ENCODE results near the gene CYB561A3. TPM values are rescaled to one million over a fixed set of nuclear protein-coding genes. Genes with fewer than 3 reads are reported as not detected.

The CYB561A3 gene
- total and polyA plus RNA-seq, 2 experiments from 2014 or later: 9.8 to 30.8 TPM

DNA sequence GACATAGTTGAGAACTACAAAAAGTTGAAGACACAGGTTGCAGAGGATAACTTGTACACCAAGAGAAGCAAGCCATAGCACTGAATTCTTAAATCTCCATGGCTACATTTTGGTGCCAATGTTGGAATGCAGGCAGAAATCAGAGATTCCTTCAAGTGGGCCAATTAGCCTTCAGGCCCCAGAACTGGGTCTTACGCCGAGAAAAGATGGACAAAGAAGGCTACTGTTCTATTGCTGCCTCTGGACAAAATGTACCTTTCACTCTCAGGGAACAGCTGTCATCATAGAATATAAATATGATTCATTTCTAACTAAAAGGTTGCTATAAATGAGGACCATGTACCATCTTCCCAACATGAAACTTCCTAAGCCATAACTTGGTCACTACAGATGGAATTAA is 44.4 kb upstream of the CYB561A3 start:
- no peaks in the 10 kb centered on the region for H3K27me3 Mint-ChIP-seq (ENCODE audit: insufficient read depth, low read depth, poor library complexity)
- H4K20me1 ChIP-seq (replicated peaks; ENCODE audit: insufficient read depth): peaks cover 41% of the 10 kb centered on the region
- H3K4me3 ChIP-seq: no peak overlapping the region
- H3K4me1 Mint-ChIP-seq: no peaks in the 10 kb centered on the region
- no peak for DNase-seq (ENCODE audit: low spot score)
- no peak overlapping the region for H2AFZ ChIP-seq
- H3K9me3 Mint-ChIP-seq: no peaks in the 10 kb centered on the region; the same call in 2 of the 3 replicates
- peaks cover 83% of the 10 kb centered on the region for H3K36me3 Mint-ChIP-seq (ENCODE audit: low read depth)
- H3K27me3 ChIP-seq (ENCODE audit: insufficient read depth): no peaks in the 10 kb centered on the region
- peaks cover 32% of the 10 kb centered on the region for H3F3A ChIP-seq (replicated peaks; ENCODE audit: low read depth)
- H3K9me2 ChIP-seq (ENCODE audit: insufficient read depth): no peaks in the 10 kb centered on the region
- no peak overlapping the region for H3K27ac Mint-ChIP-seq
- H3K36me3 ChIP-seq (ENCODE audit: insufficient read depth): peaks cover 68% of the 10 kb centered on the region
- no peak overlapping the region for H3K27ac ChIP-seq (ENCODE audit: low read depth)
- ATAC-seq: no peak
- no peak overlapping the region for H3K4me2 ChIP-seq
- no peaks in the 10 kb centered on the region for H3K79me2 ChIP-seq (replicated peaks; ENCODE audit: insufficient read depth)
- TF ChIP-seq, protein P1, sequence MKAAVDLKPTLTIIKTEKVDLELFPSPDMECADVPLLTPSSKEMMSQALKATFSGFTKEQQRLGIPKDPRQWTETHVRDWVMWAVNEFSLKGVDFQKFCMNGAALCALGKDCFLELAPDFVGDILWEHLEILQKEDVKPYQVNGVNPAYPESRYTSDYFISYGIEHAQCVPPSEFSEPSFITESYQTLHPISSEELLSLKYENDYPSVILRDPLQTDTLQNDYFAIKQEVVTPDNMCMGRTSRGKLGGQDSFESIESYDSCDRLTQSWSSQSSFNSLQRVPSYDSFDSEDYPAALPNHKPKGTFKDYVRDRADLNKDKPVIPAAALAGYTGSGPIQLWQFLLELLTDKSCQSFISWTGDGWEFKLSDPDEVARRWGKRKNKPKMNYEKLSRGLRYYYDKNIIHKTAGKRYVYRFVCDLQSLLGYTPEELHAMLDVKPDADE (IDR thresholded peaks at IDR 0.05): no peak
- TF ChIP-seq NANOG (IDR thresholded peaks at IDR 0.05; ENCODE audit: borderline replicate concordance) (no peak), JUNB (IDR thresholded peaks at IDR 0.05; ENCODE audit: unreplicated experiment) (no peak), EZH2 (IDR thresholded peaks at IDR 0.05; ENCODE audit: low read depth, unreplicated experiment) (no peak), ZNF331 (CRISPR knock-in tag; IDR thresholded peaks at IDR 0.05; ENCODE audit: low read depth) (no peak), CREB1 (CRISPR knock-in tag; IDR thresholded peaks at IDR 0.05; ENCODE audit: low read depth) (no peak), ZNF114 (CRISPR knock-in tag; IDR thresholded peaks at IDR 0.05) (no peak), POLR2AphosphoS5 (IDR thresholded peaks at IDR 0.05; ENCODE audit: low read depth) (no peak), STAT1 (IDR thresholded peaks at IDR 0.05; ENCODE audit: unreplicated experiment) (no peak), EZH2phosphoT487 (IDR thresholded peaks at IDR 0.05; ENCODE audit: unreplicated experiment) (no peak)
- TF ChIP-seq, protein P2, sequence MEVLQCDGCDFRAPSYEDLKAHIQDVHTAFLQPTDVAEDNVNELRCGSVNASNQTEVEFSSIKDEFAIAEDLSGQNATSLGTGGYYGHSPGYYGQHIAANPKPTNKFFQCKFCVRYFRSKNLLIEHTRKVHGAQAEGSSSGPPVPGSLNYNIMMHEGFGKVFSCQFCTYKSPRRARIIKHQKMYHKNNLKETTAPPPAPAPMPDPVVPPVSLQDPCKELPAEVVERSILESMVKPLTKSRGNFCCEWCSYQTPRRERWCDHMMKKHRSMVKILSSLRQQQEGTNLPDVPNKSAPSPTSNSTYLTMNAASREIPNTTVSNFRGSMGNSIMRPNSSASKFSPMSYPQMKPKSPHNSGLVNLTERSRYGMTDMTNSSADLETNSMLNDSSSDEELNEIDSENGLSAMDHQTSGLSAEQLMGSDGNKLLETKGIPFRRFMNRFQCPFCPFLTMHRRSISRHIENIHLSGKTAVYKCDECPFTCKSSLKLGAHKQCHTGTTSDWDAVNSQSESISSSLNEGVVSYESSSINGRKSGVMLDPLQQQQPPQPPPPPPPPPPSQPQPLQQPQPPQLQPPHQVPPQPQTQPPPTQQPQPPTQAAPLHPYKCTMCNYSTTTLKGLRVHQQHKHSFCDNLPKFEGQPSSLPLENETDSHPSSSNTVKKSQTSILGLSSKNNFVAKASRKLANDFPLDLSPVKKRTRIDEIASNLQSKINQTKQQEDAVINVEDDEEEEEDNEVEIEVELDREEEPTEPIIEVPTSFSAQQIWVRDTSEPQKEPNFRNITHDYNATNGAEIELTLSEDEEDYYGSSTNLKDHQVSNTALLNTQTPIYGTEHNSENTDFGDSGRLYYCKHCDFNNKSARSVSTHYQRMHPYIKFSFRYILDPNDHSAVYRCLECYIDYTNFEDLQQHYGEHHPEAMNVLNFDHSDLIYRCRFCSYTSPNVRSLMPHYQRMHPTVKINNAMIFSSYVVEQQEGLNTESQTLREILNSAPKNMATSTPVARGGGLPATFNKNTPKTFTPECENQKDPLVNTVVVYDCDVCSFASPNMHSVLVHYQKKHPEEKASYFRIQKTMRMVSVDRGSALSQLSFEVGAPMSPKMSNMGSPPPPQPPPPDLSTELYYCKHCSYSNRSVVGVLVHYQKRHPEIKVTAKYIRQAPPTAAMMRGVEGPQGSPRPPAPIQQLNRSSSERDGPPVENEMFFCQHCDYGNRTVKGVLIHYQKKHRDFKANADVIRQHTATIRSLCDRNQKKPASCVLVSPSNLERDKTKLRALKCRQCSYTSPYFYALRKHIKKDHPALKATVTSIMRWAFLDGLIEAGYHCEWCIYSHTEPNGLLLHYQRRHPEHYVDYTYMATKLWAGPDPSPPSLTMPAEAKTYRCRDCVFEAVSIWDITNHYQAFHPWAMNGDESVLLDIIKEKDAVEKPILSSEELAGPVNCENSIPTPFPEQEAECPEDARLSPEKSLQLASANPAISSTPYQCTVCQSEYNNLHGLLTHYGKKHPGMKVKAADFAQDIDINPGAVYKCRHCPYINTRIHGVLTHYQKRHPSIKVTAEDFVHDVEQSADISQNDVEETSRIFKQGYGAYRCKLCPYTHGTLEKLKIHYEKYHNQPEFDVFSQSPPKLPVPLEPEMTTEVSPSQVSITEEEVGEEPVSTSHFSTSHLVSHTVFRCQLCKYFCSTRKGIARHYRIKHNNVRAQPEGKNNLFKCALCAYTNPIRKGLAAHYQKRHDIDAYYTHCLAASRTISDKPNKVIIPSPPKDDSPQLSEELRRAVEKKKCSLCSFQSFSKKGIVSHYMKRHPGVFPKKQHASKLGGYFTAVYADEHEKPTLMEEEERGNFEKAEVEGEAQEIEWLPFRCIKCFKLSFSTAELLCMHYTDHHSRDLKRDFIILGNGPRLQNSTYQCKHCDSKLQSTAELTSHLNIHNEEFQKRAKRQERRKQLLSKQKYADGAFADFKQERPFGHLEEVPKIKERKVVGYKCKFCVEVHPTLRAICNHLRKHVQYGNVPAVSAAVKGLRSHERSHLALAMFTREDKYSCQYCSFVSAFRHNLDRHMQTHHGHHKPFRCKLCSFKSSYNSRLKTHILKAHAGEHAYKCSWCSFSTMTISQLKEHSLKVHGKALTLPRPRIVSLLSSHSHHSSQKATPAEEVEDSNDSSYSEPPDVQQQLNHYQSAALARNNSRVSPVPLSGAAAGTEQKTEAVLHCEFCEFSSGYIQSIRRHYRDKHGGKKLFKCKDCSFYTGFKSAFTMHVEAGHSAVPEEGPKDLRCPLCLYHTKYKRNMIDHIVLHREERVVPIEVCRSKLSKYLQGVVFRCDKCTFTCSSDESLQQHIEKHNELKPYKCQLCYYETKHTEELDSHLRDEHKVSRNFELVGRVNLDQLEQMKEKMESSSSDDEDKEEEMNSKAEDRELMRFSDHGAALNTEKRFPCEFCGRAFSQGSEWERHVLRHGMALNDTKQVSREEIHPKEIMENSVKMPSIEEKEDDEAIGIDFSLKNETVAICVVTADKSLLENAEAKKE (CRISPR knock-in tag; IDR thresholded peaks at IDR 0.05): no peak
- TF ChIP-seq, protein P3, sequence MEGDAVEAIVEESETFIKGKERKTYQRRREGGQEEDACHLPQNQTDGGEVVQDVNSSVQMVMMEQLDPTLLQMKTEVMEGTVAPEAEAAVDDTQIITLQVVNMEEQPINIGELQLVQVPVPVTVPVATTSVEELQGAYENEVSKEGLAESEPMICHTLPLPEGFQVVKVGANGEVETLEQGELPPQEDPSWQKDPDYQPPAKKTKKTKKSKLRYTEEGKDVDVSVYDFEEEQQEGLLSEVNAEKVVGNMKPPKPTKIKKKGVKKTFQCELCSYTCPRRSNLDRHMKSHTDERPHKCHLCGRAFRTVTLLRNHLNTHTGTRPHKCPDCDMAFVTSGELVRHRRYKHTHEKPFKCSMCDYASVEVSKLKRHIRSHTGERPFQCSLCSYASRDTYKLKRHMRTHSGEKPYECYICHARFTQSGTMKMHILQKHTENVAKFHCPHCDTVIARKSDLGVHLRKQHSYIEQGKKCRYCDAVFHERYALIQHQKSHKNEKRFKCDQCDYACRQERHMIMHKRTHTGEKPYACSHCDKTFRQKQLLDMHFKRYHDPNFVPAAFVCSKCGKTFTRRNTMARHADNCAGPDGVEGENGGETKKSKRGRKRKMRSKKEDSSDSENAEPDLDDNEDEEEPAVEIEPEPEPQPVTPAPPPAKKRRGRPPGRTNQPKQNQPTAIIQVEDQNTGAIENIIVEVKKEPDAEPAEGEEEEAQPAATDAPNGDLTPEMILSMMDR (conservative IDR thresholded peaks at IDR 0.05; ENCODE audit: low read depth in 2 of 2): no peak
- TF ChIP-seq, protein P4, sequence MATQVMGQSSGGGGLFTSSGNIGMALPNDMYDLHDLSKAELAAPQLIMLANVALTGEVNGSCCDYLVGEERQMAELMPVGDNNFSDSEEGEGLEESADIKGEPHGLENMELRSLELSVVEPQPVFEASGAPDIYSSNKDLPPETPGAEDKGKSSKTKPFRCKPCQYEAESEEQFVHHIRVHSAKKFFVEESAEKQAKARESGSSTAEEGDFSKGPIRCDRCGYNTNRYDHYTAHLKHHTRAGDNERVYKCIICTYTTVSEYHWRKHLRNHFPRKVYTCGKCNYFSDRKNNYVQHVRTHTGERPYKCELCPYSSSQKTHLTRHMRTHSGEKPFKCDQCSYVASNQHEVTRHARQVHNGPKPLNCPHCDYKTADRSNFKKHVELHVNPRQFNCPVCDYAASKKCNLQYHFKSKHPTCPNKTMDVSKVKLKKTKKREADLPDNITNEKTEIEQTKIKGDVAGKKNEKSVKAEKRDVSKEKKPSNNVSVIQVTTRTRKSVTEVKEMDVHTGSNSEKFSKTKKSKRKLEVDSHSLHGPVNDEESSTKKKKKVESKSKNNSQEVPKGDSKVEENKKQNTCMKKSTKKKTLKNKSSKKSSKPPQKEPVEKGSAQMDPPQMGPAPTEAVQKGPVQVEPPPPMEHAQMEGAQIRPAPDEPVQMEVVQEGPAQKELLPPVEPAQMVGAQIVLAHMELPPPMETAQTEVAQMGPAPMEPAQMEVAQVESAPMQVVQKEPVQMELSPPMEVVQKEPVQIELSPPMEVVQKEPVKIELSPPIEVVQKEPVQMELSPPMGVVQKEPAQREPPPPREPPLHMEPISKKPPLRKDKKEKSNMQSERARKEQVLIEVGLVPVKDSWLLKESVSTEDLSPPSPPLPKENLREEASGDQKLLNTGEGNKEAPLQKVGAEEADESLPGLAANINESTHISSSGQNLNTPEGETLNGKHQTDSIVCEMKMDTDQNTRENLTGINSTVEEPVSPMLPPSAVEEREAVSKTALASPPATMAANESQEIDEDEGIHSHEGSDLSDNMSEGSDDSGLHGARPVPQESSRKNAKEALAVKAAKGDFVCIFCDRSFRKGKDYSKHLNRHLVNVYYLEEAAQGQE (IDR thresholded peaks at IDR 0.05; ENCODE audit: unreplicated experiment): no peak
- no peaks in the 10 kb centered on the region for H3K4me1 ChIP-seq (ENCODE audit: insufficient read depth)
- H3K4me3 Mint-ChIP-seq: no peak overlapping the region

Measured in GM23338 (cell line).